Smooth muscle cell (in vitro differentiated cells): Measurements from ENCODE around the gene CHST5. TPM values are rescaled to one million over a fixed set of nuclear protein-coding genes. Genes with fewer than 3 reads are reported as not detected.

Source experiments
- DNase-seq: peaks from one replicate; lab custom pipeline; 2025; ENCODE audit not compliant: unreplicated experiment; lab: John Stamatoyannopoulos, UW
- H2AFZ ChIP-seq: fragments of 200-600 bp; sonication (generic); 2 replicates; pipeline ENCODE4 v1.6.0; 2016; ENCODE audit warnings: antibody characterized with exemption, low read depth, mild to moderate bottlenecking
- H3F3A ChIP-seq: fragments of 200-600 bp; sonication (generic); 2 replicates; pipeline ENCODE4 v1.6.0; 2017; ENCODE audit warnings: antibody characterized with exemption, low read depth
- H3K27ac ChIP-seq: fragments of 200-600 bp; sonication (generic); 2 replicates; pipeline ENCODE4 v1.5.1; 2016; ENCODE audit warnings: low read depth, mild to moderate bottlenecking
- H3K27me3 ChIP-seq: fragments of 200-600 bp; sonication (generic); 2 replicates; pipeline ENCODE4 v1.6.1; 2016; ENCODE audit warnings: low read depth, mild to moderate bottlenecking
- H3K36me3 ChIP-seq: fragments of 200-600 bp; sonication (generic); 2 replicates; pipeline ENCODE4 v1.5.1; 2016; ENCODE audit warnings: low read depth
- H3K4me1 ChIP-seq: fragments of 200-600 bp; sonication (generic); 2 replicates; pipeline ENCODE4 v1.5.1; 2016; ENCODE audit warnings: low read depth
- H3K4me2 ChIP-seq: fragments of 200-600 bp; sonication (generic); 2 replicates; pipeline ENCODE4 v1.6.0; 2016; ENCODE audit warnings: mild to moderate bottlenecking
- H3K4me3 ChIP-seq: fragments of 200-600 bp; sonication (generic); 2 replicates; pipeline ENCODE4 v1.5.1; 2016; ENCODE audit warnings: mild to moderate bottlenecking
- H3K79me2 ChIP-seq: fragments of 200-600 bp; sonication (generic); 2 replicates; pipeline ENCODE4 v1.6.0; 2016; ENCODE audit warnings: low read depth, mild to moderate bottlenecking
- H3K9ac ChIP-seq: fragments of 200-600 bp; sonication (generic); 2 replicates; pipeline ENCODE4 v1.6.0; 2016; ENCODE audit warnings: low read depth
- H3K9me3 ChIP-seq: fragments of 200-600 bp; sonication (generic); replicated peaks from 2 replicates; pipeline ENCODE4 v1.5.1; 2016; ENCODE audit warnings: low read depth
- H4K20me1 ChIP-seq: fragments of 200-600 bp; sonication (generic); 2 replicates; pipeline ENCODE4 v1.6.0; 2016; ENCODE audit warnings: low read depth
- WGBS: methylation state at CpG from one replicate; pipeline ENCODE4 v1.1.7; 2016; ENCODE audit warnings: low lambda C conversion rate; 5-methylcytosine and 5-hydroxymethylcytosine counted together
- polyA plus RNA-seq: library from polyadenylated mRNA; unstranded; fragments of >200 nt; fragmentation: Nextera tagmentation; extraction: Ambion mirVana; gene quantifications from 2 replicates; pipeline ENCODE4 v1.2.1, GENCODE V29; 2016
- total RNA-seq: library from RNA; depleted of rRNA; stranded (reverse); fragments of >200 nt; gene quantifications from 2 replicates; pipeline ENCODE4 v1.2.3, GENCODE V29; 2014
- TF ChIP-seq, protein P1 (sequence below): fragments of 200-600 bp; sonication (generic); IDR thresholded peaks from 2 replicates; pipeline ENCODE4 v1.5.1; 2017; ENCODE audit warnings: borderline replicate concordance, mild to moderate bottlenecking, antibody characterized with exemption; ENCODE audit not compliant: insufficient read depth, poor library complexity, severe bottlenecking

Gene CHST5
- total and polyA plus RNA-seq, 2 experiments from 2014 or later, result not detected

DNA sequence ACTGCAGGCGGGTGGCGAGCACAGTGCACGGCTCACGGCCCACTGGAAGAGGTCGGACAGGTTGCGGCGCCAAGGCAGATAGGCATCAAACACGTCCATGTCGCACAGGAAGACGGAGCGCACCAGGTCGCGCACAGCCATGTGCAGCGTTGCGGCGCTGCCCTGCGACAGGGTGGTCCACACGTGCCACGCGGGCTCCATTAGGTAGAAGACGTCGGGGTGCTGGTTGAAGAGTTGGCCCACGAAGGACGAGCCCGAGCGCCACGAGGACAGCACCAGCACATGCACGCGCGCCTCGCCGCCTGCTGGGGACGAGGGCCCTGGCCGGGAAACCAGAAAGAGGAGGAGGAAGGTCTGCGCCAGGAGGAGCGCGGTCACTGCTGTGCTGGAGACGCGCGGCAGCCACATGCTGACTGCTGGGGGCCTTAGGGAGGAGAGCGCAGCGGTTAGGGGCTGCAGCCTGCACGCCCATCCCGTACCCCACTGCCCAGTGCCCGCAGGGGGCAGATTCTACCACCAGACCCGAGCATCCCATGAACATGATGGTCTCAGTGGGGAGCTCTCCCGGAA, 56.4 kb downstream of the CHST5 start:
- DNase-seq, result no peak
- Histone ChIP-seq H2AFZ (no peak overlapping the region), H3K4me1 (no peaks in the 10 kb centered on the region), H4K20me1 (no peaks in the 10 kb centered on the region), H3F3A (no peaks in the 10 kb centered on the region), H3K27ac (no peak overlapping the region), H3K4me3 (no peak overlapping the region), H3K27me3 (no peaks in the 10 kb centered on the region), H3K9ac (no peak overlapping the region), H3K9me3 (no peaks in the 10 kb centered on the region), H3K36me3 (no peaks in the 10 kb centered on the region), H3K4me2 (no peak overlapping the region), H3K79me2 (no peaks in the 10 kb centered on the region)
- TF ChIP-seq, protein P1, sequence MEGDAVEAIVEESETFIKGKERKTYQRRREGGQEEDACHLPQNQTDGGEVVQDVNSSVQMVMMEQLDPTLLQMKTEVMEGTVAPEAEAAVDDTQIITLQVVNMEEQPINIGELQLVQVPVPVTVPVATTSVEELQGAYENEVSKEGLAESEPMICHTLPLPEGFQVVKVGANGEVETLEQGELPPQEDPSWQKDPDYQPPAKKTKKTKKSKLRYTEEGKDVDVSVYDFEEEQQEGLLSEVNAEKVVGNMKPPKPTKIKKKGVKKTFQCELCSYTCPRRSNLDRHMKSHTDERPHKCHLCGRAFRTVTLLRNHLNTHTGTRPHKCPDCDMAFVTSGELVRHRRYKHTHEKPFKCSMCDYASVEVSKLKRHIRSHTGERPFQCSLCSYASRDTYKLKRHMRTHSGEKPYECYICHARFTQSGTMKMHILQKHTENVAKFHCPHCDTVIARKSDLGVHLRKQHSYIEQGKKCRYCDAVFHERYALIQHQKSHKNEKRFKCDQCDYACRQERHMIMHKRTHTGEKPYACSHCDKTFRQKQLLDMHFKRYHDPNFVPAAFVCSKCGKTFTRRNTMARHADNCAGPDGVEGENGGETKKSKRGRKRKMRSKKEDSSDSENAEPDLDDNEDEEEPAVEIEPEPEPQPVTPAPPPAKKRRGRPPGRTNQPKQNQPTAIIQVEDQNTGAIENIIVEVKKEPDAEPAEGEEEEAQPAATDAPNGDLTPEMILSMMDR, result no peak
- 96% methylated on average over 40 of the region's 47 CpGs for WGBS

Other genes starting within 250 kb of the CHST5 start
- 59.0 and 87.3 TPM in 2 replicates for gene CFDP1, start 102.6 kb downstream of the CHST5 start, total RNA-seq
- 81.5 and 91.0 TPM in 2 replicates for gene CFDP1, start 102.6 kb downstream of the CHST5 start, polyA plus RNA-seq
- 12.9 and 25.4 TPM in 2 replicates for gene TMEM170A, start 71.4 kb downstream of the CHST5 start, total RNA-seq
- 10.0 and 17.9 TPM in 2 replicates for gene TMEM170A, start 71.4 kb downstream of the CHST5 start, polyA plus RNA-seq
- 2.0 and 8.3 TPM in 2 replicates for gene CHST6, start 40.7 kb downstream of the CHST5 start, total RNA-seq
- 1.6 and 2.6 TPM in 2 replicates for gene CHST6, start 40.7 kb downstream of the CHST5 start, polyA plus RNA-seq
- gene TMEM231, start 20.1 kb upstream of the CHST5 start, total RNA-seq, result 11.8 and 20.9 TPM in 2 replicates
- gene TMEM231, start 20.1 kb upstream of the CHST5 start, polyA plus RNA-seq, result 13.4 and 17.0 TPM in 2 replicates
- gene GABARAPL2, start 30.3 kb upstream of the CHST5 start, total RNA-seq, result 89.9 and 90.6 TPM in 2 replicates
- gene GABARAPL2, start 30.3 kb upstream of the CHST5 start, polyA plus RNA-seq, result 172 and 189 TPM in 2 replicates
- gene ADAT1, start 87.2 kb upstream of the CHST5 start, total RNA-seq, result 27.8 and 35.9 TPM in 2 replicates
- 13.4 and 19.5 TPM in 2 replicates for gene ADAT1, start 87.2 kb upstream of the CHST5 start, polyA plus RNA-seq
- gene KARS1, start 111.6 kb upstream of the CHST5 start, total RNA-seq, result 98.8 and 108 TPM in 2 replicates
- 101 and 109 TPM in 2 replicates for gene KARS1, start 111.6 kb upstream of the CHST5 start, polyA plus RNA-seq
- 51.0 and 56.6 TPM in 2 replicates for gene TERF2IP, start 111.7 kb upstream of the CHST5 start, total RNA-seq
- gene TERF2IP, start 111.7 kb upstream of the CHST5 start, polyA plus RNA-seq, result 83.0 and 86.6 TPM in 2 replicates
- not detected in 2 replicates for gene CPHXL2, start 140.9 kb upstream of the CHST5 start, total RNA-seq
- not detected in 2 replicates for gene CPHXL2, start 140.9 kb upstream of the CHST5 start, polyA plus RNA-seq
- not detected in 2 replicates for gene DUXB, start 165.4 kb upstream of the CHST5 start, total RNA-seq
- not detected in 2 replicates for gene DUXB, start 165.4 kb upstream of the CHST5 start, polyA plus RNA-seq
- gene CPHXL, start 190.4 kb upstream of the CHST5 start, total RNA-seq, result not detected in 2 replicates
- not detected in 2 replicates for gene CPHXL, start 190.4 kb upstream of the CHST5 start, polyA plus RNA-seq